Spleen (tissue), 7 donors: ENCODE data around the gene STK39.

Experiments
- CTCF ChIP-seq, 11 experiments: fragments of 200-600 bp in 7 of 11; fragments of 450-650 bp in 4 of 11; sonication (generic) in 4 of 11; IDR thresholded peaks in 8 of 11; conservative IDR thresholded peaks in 3 of 11; 1 replicate in 7 of 11; 2 replicates in 4 of 11; pipeline versions ENCODE4 v1.4.0 to v1.8.0; 2016 to 2021; ENCODE audit warnings: antibody characterized with exemption in 11 of 11, inconsistent platforms in 4 of 11, mild to moderate bottlenecking in 1 of 11
- POLR2AphosphoS5 ChIP-seq, 3 donors: sonication (generic); formaldehyde crosslinking; IDR thresholded peaks; one replicate each; pipeline ENCODE4 v1.5.1; 2017; ENCODE audit warnings: antibody characterized with exemption in 3 of 3
- donor health status: DM: no; HTN: no; CAD: no; lungs with moderate emphysema.
- donor health status: DM: no; HTN: no; CAD: no.
- donor health status: DM: no; HTN: no; CAD: no.

- TF ChIP-seq CTCF (IDR thresholded peaks at IDR 0.05 in 8 of 11, conservative IDR thresholded peaks at IDR 0.05 in 3 of 11), result no peak
- no peak for TF ChIP-seq POLR2AphosphoS5 (IDR thresholded peaks at IDR 0.05)
Measured at GRCh38 chr2:168033966-168034365, 213.4 kb downstream of the STK39 start.
